Fibroblast of lung (primary cell): Measurements from ENCODE around the gene HOXD4. TPM values are rescaled to one million over a fixed set of nuclear protein-coding genes. Genes with fewer than 3 reads are reported as not detected.
A peak's percentile ranks its signal among the peaks of the same experiment; 100 is the strongest.

Experiments used
- DNase-seq, 2 donors: peaks; one replicate each; pipeline versions ENCODE4 v3.0.0 to v3.0.0-alpha.2; 2010; ENCODE audit warnings: low read depth in 2 of 2
- H2AFZ ChIP-seq: 2 replicates; pipeline ENCODE4 v1.5.1; 2012; ENCODE audit warnings: low read length, control low read depth, inconsistent platforms
- H3K27ac ChIP-seq: 2 replicates; pipeline ENCODE4 v1.5.1; 2011; ENCODE audit warnings: low read length, control low read depth; ENCODE audit not compliant: insufficient read depth
- H3K27me3 ChIP-seq: 2 replicates; pipeline ENCODE4 v1.5.1; 2011; ENCODE audit warnings: mild to moderate bottlenecking, low read length; ENCODE audit not compliant: control insufficient read depth, insufficient read depth
- H3K36me3 ChIP-seq: 2 replicates; pipeline ENCODE4 v1.5.1; 2011; ENCODE audit warnings: low read length; ENCODE audit not compliant: control insufficient read depth, insufficient read depth
- H3K4me1 ChIP-seq: 2 replicates; pipeline ENCODE4 v1.5.1; 2011; ENCODE audit warnings: low read length; ENCODE audit not compliant: control insufficient read depth, insufficient read depth; ENCODE audit errors: extremely low read depth
- H3K4me2 ChIP-seq: 2 replicates; pipeline ENCODE4 v1.5.1; 2011; ENCODE audit warnings: low read length, control low read depth; ENCODE audit not compliant: insufficient read depth; ENCODE audit errors: extremely low read depth
- H3K4me3 ChIP-seq, 4 experiments: fragments of 200-600 bp in 1 of 4; sonication (generic) in 1 of 4; replicated peaks in 1 of 4; 2 replicates each; pipeline ENCODE4 v1.5.1; 2011 to 2016; ENCODE audit warnings: low read length in 4 of 4, low read depth in 3 of 4, mild to moderate bottlenecking in 3 of 4, control low read depth in 2 of 4, inconsistent platforms in 1 of 4, mixed read lengths in 1 of 4; ENCODE audit not compliant: insufficient read depth in 1 of 4; ENCODE audit errors: control extremely low read depth in 1 of 4
- H3K79me2 ChIP-seq: 2 replicates; pipeline ENCODE4 v1.5.1; 2012; ENCODE audit warnings: mild to moderate bottlenecking, low read length, inconsistent platforms; ENCODE audit not compliant: control insufficient read depth, insufficient read depth
- H3K9ac ChIP-seq: 2 replicates; pipeline ENCODE4 v1.5.1; 2011; ENCODE audit warnings: mild to moderate bottlenecking, low read length, control low read depth; ENCODE audit not compliant: insufficient read depth
- H3K9me3 ChIP-seq: 2 replicates; pipeline ENCODE4 v1.5.1; 2012; ENCODE audit warnings: low read depth, low read length; ENCODE audit not compliant: control insufficient read depth, insufficient read depth
- H4K20me1 ChIP-seq: 2 replicates; pipeline ENCODE4 v1.5.1; 2011; ENCODE audit warnings: low read length; ENCODE audit not compliant: control insufficient read depth, insufficient read depth; ENCODE audit errors: extremely low read depth
- EZH2 ChIP-seq: IDR thresholded peaks from 2 replicates; pipeline ENCODE4 v1.5.1; 2012; ENCODE audit warnings: low read length, control low read depth, mild to moderate bottlenecking; ENCODE audit errors: missing control alignments
- polyA plus RNA-seq, 2 donors: library from polyadenylated mRNA; depleted of rRNA in 1 of 2; stranded (reverse) in 1 of 2; unstranded in 1 of 2; fragments of >200 nt; gene quantifications; 2 replicates each; pipeline ENCODE4 v1.2.1, GENCODE V29; 2011 to 2012; ENCODE audit warnings: missing spikeins in 1 of 2
- total RNA-seq: library from RNA; depleted of rRNA; stranded (reverse); fragments of >200 nt; gene quantifications from 2 replicates; pipeline ENCODE4 v1.2.1, GENCODE V29; 2014
- TF ChIP-seq, protein P1 (sequence below), 2 donors: IDR thresholded peaks in 1 of 2; conservative IDR thresholded peaks in 1 of 2; 1 replicate in 1 of 2; 2 replicates in 1 of 2; pipeline ENCODE4 v1.5.1; 2011 to 2012; ENCODE audit warnings: low read length in 2 of 2, control low read depth in 1 of 2, inconsistent platforms in 1 of 2, low read depth in 1 of 2, mild to moderate bottlenecking in 1 of 2

HOXD4 gene
- total and polyA plus RNA-seq, 2 donors (not counting 1 experiment from before 2014, with no cell fraction given): not detected

DNA sequence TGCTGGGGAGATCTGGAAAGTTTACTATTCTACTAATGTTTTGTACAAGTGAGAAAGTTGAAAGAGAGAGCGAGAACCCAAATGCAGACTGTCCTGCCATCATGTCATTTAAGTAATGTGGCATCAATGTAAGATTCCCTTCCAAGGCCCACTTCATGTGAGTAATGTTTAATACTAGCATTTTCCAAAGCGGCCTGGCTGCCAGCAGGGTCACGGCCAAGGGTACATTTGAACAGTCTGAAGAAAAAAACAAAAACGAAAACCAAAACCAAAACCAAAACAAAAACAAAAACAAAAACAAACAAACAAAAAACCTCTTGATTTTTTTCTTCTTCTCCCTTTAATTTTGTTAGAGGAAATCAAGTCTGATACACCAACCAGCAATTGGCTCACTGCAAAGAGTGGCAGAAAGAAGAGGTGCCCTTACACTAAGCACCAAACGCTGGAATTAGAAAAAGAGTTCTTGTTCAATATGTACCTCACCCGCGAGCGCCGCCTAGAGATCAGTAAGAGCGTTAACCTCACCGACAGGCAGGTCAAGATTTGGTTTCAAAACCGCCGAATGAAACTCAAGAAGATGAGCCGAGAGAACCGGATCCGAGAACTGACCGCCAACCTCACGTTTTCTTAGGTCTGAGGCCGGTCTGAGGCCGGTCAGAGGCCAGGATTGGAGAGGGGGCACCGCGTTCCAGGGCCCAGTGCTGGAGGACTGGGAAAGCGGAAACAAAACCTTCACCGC lies 32.6 kb upstream of the HOXD4 start:
- H3K4me2 ChIP-seq: no peak overlapping the region

DNA sequence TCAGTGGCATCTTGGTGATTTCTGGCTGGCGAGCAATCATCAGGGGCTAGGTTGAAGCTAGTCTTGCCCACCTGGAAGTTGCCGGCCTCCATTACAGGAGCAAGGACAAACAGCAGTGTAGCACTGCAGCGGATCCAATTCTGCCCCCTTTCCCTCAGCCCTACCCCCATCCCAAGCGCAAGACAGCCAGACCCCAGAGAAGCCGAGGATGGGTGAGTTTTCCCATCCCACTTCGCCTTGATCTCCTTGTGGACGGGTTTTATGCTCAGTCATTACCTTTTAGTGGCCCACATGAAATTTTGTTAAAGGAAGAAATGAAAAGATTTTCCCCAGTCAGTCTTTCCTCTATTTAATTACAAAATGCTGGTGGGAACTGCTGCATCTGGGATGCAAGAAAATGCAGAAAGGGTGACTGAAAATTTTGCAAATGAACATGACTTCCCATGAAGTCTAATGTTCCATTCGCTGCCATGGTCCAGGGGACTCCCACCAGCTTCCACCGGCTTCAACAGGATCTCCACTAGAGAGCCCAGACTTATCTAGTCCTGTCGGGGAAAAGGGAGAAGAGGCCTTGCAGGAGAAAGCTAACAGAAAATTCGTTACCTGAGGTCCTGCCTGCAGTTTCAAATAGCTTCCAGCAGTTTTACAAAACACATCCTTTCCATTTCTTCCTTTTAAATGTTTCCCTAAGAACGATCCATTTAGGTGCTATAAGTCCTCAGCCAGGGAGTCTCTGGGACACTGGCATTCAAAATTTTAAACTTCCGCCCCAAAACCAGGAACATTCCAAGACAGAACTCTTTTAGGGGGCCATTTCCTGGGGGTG lies 30.8 kb upstream of the HOXD4 start:
- peaks cover 95% of the 10 kb centered on the region for H3K27me3 ChIP-seq
- H4K20me1 ChIP-seq: no peaks in the 10 kb centered on the region

More for the DNA sequence above, 32.6 kb upstream of the HOXD4 start:
- Histone ChIP-seq H3K4me1 (no peaks in the 10 kb centered on the region), H2AFZ (no peak overlapping the region), H3K36me3 (no peaks in the 10 kb centered on the region), H3K9me3 (no peaks in the 10 kb centered on the region), H3K9ac (no peak overlapping the region), H4K20me1 (no peaks in the 10 kb centered on the region), H3K27me3 (peaks cover 95% of the 10 kb centered on the region), H3K79me2 (no peaks in the 10 kb centered on the region), H3K27ac (no peak overlapping the region), H3K4me3 (no peak overlapping the region)
- TF ChIP-seq EZH2: no peak
- TF ChIP-seq, protein P1, sequence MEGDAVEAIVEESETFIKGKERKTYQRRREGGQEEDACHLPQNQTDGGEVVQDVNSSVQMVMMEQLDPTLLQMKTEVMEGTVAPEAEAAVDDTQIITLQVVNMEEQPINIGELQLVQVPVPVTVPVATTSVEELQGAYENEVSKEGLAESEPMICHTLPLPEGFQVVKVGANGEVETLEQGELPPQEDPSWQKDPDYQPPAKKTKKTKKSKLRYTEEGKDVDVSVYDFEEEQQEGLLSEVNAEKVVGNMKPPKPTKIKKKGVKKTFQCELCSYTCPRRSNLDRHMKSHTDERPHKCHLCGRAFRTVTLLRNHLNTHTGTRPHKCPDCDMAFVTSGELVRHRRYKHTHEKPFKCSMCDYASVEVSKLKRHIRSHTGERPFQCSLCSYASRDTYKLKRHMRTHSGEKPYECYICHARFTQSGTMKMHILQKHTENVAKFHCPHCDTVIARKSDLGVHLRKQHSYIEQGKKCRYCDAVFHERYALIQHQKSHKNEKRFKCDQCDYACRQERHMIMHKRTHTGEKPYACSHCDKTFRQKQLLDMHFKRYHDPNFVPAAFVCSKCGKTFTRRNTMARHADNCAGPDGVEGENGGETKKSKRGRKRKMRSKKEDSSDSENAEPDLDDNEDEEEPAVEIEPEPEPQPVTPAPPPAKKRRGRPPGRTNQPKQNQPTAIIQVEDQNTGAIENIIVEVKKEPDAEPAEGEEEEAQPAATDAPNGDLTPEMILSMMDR (conservative IDR thresholded peaks at IDR 0.05 in 1 of 2, IDR thresholded peaks at IDR 0.05 in 1 of 2; ENCODE audit: low read depth in 1 of 2, low read length in 2 of 2): peak; percentile 13 to 24
- DNase-seq: no peak

More for the DNA sequence above, 30.8 kb upstream of the HOXD4 start:
- H2AFZ ChIP-seq: no peak overlapping the region
- TF ChIP-seq, protein P1 (conservative IDR thresholded peaks at IDR 0.05 in 1 of 2, IDR thresholded peaks at IDR 0.05 in 1 of 2; ENCODE audit: low read depth in 1 of 2, low read length in 2 of 2): no peak
- peak; percentile 18 for TF ChIP-seq EZH2
- DNase-seq: no peak
- H3K4me3 ChIP-seq: no peak overlapping the region
- H3K4me1 ChIP-seq: no peaks in the 10 kb centered on the region
- H3K9ac ChIP-seq: no peak overlapping the region
- H3K36me3 ChIP-seq: no peaks in the 10 kb centered on the region
- H3K27ac ChIP-seq: no peak overlapping the region
- no peaks in the 10 kb centered on the region for H3K79me2 ChIP-seq
- H3K9me3 ChIP-seq: no peaks in the 10 kb centered on the region
- no peak overlapping the region for H3K4me2 ChIP-seq
